Loucy (cell line): ENCODE results near the gene IL34.

Experiments
- H2AFZ ChIP-seq: fragments of 200-600 bp; sonication (generic); 2 replicates; pipeline ENCODE4 v1.6.0; 2016; ENCODE audit warnings: antibody characterized with exemption, mild to moderate bottlenecking, low read length, moderate library complexity
- H3F3A ChIP-seq: fragments of 200-600 bp; 2 replicates; pipeline ENCODE4 v1.6.0; 2016; ENCODE audit warnings: antibody characterized with exemption, low read depth, mild to moderate bottlenecking
- H3K27me3 ChIP-seq: fragments of 200-600 bp; sonication (generic); 2 replicates; pipeline ENCODE4 v1.6.1; 2014; ENCODE audit warnings: low read length, mild to moderate bottlenecking; ENCODE audit not compliant: insufficient read depth, poor library complexity, severe bottlenecking
- H3K36me3 ChIP-seq: fragments of 200-600 bp; sonication (generic); 2 replicates; pipeline ENCODE4 v1.6.1; 2016; ENCODE audit warnings: low read length; ENCODE audit not compliant: insufficient read depth
- H3K4me1 ChIP-seq: fragments of 200-600 bp; sonication (generic); 2 replicates; pipeline ENCODE4 v1.5.1; 2014; ENCODE audit warnings: low read length, mild to moderate bottlenecking; ENCODE audit not compliant: insufficient read depth, poor library complexity, severe bottlenecking
- H3K4me2 ChIP-seq: fragments of 200-600 bp; sonication (generic); 2 replicates; pipeline ENCODE4 v1.6.0; 2014; ENCODE audit warnings: antibody characterized with exemption, low read length, low read depth, mild to moderate bottlenecking; ENCODE audit not compliant: poor library complexity, severe bottlenecking
- H3K4me3 ChIP-seq: fragments of 200-600 bp; sonication (generic); 2 replicates; pipeline ENCODE4 v1.5.1; 2014; ENCODE audit warnings: low read length, mild to moderate bottlenecking, mixed read lengths; ENCODE audit not compliant: poor library complexity, severe bottlenecking
- H3K79me2 ChIP-seq: fragments of 200-600 bp; sonication (generic); 2 replicates; pipeline ENCODE4 v1.6.1; 2014; ENCODE audit warnings: low read length; ENCODE audit not compliant: insufficient read depth
- H3K9ac ChIP-seq: fragments of 200-600 bp; sonication (generic); 2 replicates; pipeline ENCODE4 v1.6.0; 2014; ENCODE audit warnings: mild to moderate bottlenecking, low read depth, low read length, moderate library complexity; ENCODE audit not compliant: poor library complexity, severe bottlenecking
- H3K9me2 ChIP-seq: fragments of 200-600 bp; sonication (generic); replicated peaks from 2 replicates; pipeline ENCODE4 v1.6.1; 2016; ENCODE audit warnings: low read depth, low read length, mixed read lengths
- H3K9me3 ChIP-seq: fragments of 200-600 bp; sonication (generic); 2 replicates; pipeline ENCODE4 v1.6.1; 2014; ENCODE audit warnings: mild to moderate bottlenecking, antibody characterized with exemption, low read length, low read depth; ENCODE audit not compliant: insufficient read depth
- H4K20me1 ChIP-seq: fragments of 200-600 bp; sonication (generic); 2 replicates; pipeline ENCODE4 v1.6.0; 2014; ENCODE audit warnings: antibody characterized with exemption, low read length, mild to moderate bottlenecking; ENCODE audit not compliant: insufficient read depth, poor library complexity, severe bottlenecking
- CTCF ChIP-seq: fragments of 200-600 bp; sonication (generic); conservative IDR thresholded peaks from 2 replicates; pipeline ENCODE4 v1.5.1; 2014; ENCODE audit warnings: mild to moderate bottlenecking, antibody characterized with exemption, low read length
- EZH2phosphoT487 ChIP-seq: fragments of 200-600 bp; IDR thresholded peaks from 2 replicates; pipeline ENCODE4 v1.6.1; 2018; ENCODE audit warnings: antibody characterized with exemption, mild to moderate bottlenecking, moderate library complexity, borderline replicate concordance

Gene IL34

GRCh38 chr16:70703041-70703834, 56.9 kb downstream of the IL34 start:
- peaks cover 34% of the 10 kb centered on the region for H3K4me1 ChIP-seq
- H3K9me3 ChIP-seq: no peaks in the 10 kb centered on the region
- no peaks in the 10 kb centered on the region for H3K9me2 ChIP-seq
- H4K20me1 ChIP-seq: no peaks in the 10 kb centered on the region
- H2AFZ ChIP-seq: no peak overlapping the region
- H3K4me3 ChIP-seq: no peak overlapping the region
- peaks cover 2% of the 10 kb centered on the region; the same call in 1 of the 2 replicates for H3K36me3 ChIP-seq
- H3K4me2 ChIP-seq: no peak overlapping the region
- peak overlapping the region; percentile 16 for H3K9ac ChIP-seq
- no peaks in the 10 kb centered on the region for H3F3A ChIP-seq
- no peaks in the 10 kb centered on the region for H3K27me3 ChIP-seq
- H3K79me2 ChIP-seq: no peaks in the 10 kb centered on the region
- TF ChIP-seq CTCF: no peak; the same call in 1 of the 2 replicates
- no peak for TF ChIP-seq EZH2phosphoT487

- no peaks in the 10 kb centered on the region for H3K9me2 ChIP-seq
- no peaks in the 10 kb centered on the region for H4K20me1 ChIP-seq
- peaks cover 38% of the 10 kb centered on the region for H3K4me1 ChIP-seq
- no peaks in the 10 kb centered on the region for H3K79me2 ChIP-seq
- TF ChIP-seq EZH2phosphoT487: no peak
- TF ChIP-seq CTCF: no peak
- no peak overlapping the region for H3K4me3 ChIP-seq
- no peak overlapping the region for H2AFZ ChIP-seq
- H3K9ac ChIP-seq: no peak overlapping the region
- no peaks in the 10 kb centered on the region for H3F3A ChIP-seq
- peaks cover 3% of the 10 kb centered on the region; the same call in 1 of the 2 replicates for H3K36me3 ChIP-seq
- no peak overlapping the region for H3K4me2 ChIP-seq
- no peaks in the 10 kb centered on the region for H3K9me3 ChIP-seq
- no peaks in the 10 kb centered on the region for H3K27me3 ChIP-seq
Measured at GRCh38 chr16:70703835-70704381, 57.5 kb downstream of the IL34 start.

DNA sequence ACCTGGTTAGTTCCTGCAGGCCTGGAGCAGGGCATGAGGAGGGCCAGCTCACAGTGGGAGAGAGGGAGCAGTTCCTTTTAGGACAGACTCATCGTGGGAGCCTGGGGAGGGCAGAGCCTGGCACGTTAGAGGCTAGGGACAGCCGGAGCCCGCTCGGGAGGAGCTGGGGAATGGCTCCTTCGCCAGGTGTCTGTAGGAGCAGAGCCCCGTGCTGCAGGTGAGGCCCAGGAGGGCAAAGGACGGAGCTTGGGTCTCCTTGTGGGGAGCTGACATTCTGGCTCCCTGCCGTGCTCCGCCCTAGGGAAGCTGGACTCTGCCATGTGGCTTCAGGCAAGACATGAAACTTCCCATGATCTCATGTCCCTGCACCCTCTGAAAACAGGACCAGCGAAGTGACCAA, 58.2 kb downstream of the IL34 start:
- Histone ChIP-seq H3K9ac (no peak overlapping the region), H4K20me1 (no peaks in the 10 kb centered on the region), H3K4me1 (peaks cover 38% of the 10 kb centered on the region), H3K4me2 (no peak overlapping the region), H3K79me2 (no peaks in the 10 kb centered on the region), H3K36me3 (peaks cover 3% of the 10 kb centered on the region; the same call in 1 of the 2 replicates), H3K9me3 (no peaks in the 10 kb centered on the region), H3K27me3 (no peaks in the 10 kb centered on the region), H2AFZ (no peak overlapping the region), H3K9me2 (no peaks in the 10 kb centered on the region), H3F3A (no peaks in the 10 kb centered on the region), H3K4me3 (no peak overlapping the region)
- no peak for TF ChIP-seq CTCF
- no peak for TF ChIP-seq EZH2phosphoT487
